Rectal smooth muscle tissue (tissue), 1 donor: ENCODE results near the gene SORCS3.

Experiments
- H3K27ac ChIP-seq: one replicate; pipeline ENCODE4 v1.7.0; 2013; ENCODE audit warnings: low read depth, low read length, inconsistent platforms
- H3K27me3 ChIP-seq: one replicate; pipeline ENCODE4 v1.7.0; 2013; ENCODE audit warnings: low read length; ENCODE audit not compliant: control insufficient read depth, insufficient read depth
- H3K36me3 ChIP-seq: one replicate; pipeline ENCODE4 v1.7.0; 2013; ENCODE audit warnings: low read length; ENCODE audit not compliant: control insufficient read depth, insufficient read depth
- H3K4me1 ChIP-seq: one replicate; pipeline ENCODE4 v1.7.0; 2013; ENCODE audit warnings: low read length; ENCODE audit not compliant: control insufficient read depth, insufficient read depth
- H3K4me3 ChIP-seq: one replicate; pipeline ENCODE4 v1.7.0; 2013; ENCODE audit warnings: low read length
- H3K9ac ChIP-seq: one replicate; pipeline ENCODE4 v1.7.0; 2013; ENCODE audit warnings: low read length

The SORCS3 gene

DNA sequence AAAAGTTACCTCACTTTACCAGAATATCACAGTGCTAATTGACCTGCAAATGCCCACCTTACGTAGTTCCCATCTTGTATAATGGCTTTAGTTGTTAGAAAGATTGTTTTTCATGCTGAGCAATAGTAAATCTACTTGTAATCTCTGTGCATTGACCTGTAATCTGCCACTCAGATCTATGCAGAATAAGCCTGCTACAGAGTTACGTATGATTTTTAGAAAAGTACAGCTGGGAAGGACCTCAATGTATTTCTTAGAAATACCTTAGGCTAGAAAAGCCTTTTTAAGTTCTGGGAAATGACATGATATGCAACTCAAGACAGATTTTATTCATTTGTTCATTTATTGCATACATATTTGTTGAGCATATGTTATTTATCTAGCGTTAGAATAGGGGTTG lies 530.9 kb downstream of the SORCS3 start:
- Histone ChIP-seq H3K4me3 (no peak overlapping the region), H3K27ac (no peak overlapping the region), H3K27me3 (no peaks in the 10 kb centered on the region), H3K4me1 (no peaks in the 10 kb centered on the region), H3K36me3 (no peaks in the 10 kb centered on the region), H3K9ac (no peak overlapping the region)

DNA sequence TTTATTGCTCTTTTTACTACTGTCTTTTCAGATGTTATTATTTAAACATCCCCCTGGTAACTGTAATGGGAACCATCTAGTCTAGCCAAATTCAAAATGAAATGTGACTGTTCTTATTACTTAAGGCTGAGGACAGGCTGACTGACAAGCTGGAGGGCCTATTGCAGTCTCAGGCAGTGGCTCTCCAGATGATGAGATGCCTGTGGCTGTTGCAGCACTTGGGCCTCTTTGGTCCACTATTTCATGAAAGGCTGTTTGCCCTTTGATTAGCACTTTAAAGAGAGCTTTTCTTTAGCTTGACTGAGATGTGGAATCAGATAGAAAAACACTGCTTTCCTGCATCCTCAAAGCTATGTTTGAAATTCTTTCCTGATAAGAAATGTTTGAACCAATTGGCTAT lies 540.5 kb downstream of the SORCS3 start:
- no peak overlapping the region for H3K9ac ChIP-seq
- no peak overlapping the region for H3K27ac ChIP-seq
- H3K27me3 ChIP-seq: no peaks in the 10 kb centered on the region
- no peaks in the 10 kb centered on the region for H3K4me1 ChIP-seq
- no peaks in the 10 kb centered on the region for H3K36me3 ChIP-seq
- H3K4me3 ChIP-seq: no peak overlapping the region

DNA sequence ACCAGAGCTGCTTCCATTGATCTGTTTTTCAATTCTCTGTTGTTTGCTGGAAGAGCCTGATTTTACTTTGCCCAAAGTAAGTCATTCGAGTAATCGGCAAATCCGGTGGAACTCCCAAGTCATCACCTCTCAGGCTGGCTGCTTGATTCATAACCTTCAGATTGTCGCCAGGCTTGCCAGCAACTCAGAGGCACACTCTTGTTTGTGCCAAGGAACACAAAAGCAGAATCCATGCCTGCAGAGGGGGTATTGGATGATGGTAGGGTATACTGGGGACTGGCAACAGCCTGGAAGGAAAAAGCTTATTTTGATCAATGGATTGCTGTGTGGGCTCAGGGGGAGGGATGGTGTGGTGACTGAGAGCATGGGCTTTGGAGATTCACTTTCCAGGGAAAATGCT lies 542.4 kb downstream of the SORCS3 start:
- H3K9ac ChIP-seq: no peak overlapping the region
- no peaks in the 10 kb centered on the region for H3K36me3 ChIP-seq
- no peak overlapping the region for H3K4me3 ChIP-seq
- H3K4me1 ChIP-seq: no peaks in the 10 kb centered on the region
- H3K27me3 ChIP-seq: no peaks in the 10 kb centered on the region
- H3K27ac ChIP-seq: no peak overlapping the region

DNA sequence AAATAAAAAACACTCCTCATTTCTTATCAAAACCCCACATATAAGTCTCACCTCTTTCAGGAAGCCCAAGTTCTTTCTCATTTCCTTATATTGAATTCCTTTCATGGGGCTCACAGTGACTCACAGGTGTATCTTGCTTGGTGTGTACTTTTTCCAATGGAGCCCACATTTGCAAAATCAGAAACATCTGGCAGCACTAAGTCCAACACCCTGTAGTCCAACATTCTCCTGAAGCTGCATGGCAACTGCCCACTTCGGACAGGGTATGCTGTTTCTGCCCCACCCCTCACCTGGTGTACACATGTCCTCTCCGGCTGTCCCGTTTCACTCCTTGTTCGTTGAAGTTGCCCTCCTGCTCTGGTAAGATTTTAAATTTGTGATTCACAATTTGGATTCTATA lies 544.1 kb downstream of the SORCS3 start:
- H3K27me3 ChIP-seq: no peaks in the 10 kb centered on the region
- H3K27ac ChIP-seq: no peak overlapping the region
- H3K4me1 ChIP-seq: no peaks in the 10 kb centered on the region
- no peaks in the 10 kb centered on the region for H3K36me3 ChIP-seq
- H3K4me3 ChIP-seq: no peak overlapping the region
- H3K9ac ChIP-seq: no peak overlapping the region

DNA sequence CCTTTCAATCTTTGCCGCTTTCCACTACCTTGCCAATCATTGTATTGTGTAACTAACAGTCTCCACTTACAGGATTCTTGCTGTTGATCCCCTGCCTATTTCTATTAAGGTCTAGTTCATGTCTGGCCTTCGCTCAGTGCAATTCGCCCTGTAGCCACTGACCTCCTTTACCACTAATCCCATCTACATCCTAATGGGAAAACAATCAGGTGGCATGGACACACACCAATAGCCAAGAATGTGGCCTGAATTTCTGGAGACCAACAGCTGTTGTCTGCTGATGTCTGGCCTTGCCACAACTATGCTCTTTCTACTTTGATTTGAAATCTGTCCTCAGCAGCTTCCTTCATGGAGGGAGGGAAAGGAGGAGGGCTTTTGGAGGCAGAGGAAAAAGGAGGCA lies 546.2 kb downstream of the SORCS3 start:
- no peaks in the 10 kb centered on the region for H3K4me1 ChIP-seq
- no peaks in the 10 kb centered on the region for H3K36me3 ChIP-seq
- H3K9ac ChIP-seq: no peak overlapping the region
- H3K27ac ChIP-seq: no peak overlapping the region
- no peak overlapping the region for H3K4me3 ChIP-seq
- no peaks in the 10 kb centered on the region for H3K27me3 ChIP-seq

DNA sequence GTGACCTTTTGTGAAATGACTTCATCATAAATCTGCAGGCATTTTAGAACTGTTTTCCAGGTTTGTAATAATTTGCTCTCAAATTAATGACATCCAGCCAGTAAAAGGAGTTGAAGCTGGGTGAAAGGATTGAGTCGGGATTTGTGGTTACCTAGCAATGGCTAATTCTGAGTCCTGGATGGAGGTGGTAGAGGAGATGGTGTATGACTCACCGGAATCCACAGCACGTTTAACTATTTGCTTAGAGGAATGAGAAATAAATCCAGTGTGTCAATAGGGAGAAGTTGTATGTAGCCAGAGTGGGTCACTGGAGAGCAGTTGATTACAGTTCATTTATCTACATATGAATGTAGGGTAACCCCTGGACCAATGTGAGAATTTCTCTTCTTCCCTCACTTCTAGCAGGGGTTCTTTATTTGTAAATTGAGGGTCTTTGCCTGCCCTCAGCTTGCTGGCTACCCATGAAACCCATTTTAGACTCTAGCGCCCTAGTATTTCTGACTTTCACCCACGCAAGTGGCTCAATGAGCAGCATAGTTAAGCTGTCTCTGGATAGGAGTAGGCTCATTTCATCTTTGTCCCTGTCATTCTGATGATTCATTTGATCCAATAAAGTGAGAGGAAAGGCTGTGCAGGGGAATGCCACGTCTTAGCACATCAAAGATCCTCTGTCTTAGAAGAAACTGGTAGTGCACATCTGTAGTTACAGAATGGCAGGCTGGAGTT lies 547.8 kb downstream of the SORCS3 start:
- no peaks in the 10 kb centered on the region for H3K27me3 ChIP-seq
- no peaks in the 10 kb centered on the region for H3K36me3 ChIP-seq
- no peak overlapping the region for H3K9ac ChIP-seq
- no peak overlapping the region for H3K4me3 ChIP-seq
- H3K27ac ChIP-seq: no peak overlapping the region
- no peaks in the 10 kb centered on the region for H3K4me1 ChIP-seq

DNA sequence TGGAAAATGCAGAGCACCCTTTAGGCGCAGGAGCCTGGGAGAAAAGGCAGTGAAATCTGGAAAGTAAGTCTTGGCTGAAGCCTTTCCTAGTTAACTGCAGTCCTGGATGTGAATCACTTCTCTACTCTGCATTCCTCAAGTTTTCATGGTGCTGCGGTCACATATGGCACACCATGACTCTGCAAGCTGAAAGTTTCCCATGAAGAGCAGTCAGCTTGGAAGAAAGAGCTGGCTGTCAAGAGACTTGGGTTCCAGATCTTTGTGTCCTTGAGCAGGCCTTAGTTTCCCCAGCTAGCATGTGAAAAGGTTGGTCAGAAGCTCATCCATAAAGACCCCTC lies 548.3 kb downstream of the SORCS3 start:
- no peaks in the 10 kb centered on the region for H3K36me3 ChIP-seq
- H3K4me3 ChIP-seq: no peak overlapping the region
- H3K9ac ChIP-seq: no peak overlapping the region
- H3K27me3 ChIP-seq: no peaks in the 10 kb centered on the region
- no peak overlapping the region for H3K27ac ChIP-seq
- no peaks in the 10 kb centered on the region for H3K4me1 ChIP-seq

DNA sequence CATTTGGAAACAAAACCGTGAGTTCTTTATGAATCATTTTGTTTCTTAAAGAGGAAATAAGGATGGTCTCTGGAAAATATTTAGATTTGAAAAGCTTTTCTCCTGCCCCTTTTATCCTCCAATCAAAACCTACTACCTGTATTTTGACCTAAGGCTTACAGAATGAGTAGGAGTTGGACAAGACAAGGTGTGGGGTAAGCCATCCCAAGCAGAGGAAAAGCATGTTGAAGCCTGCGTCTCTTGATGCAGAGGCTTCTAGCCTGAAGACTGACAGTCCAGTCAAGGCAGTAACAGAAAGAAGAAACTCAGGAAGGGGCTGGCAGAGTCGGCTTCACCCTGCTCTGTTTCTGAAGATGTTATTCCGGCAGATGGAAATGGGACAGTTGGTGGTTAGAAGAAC lies 551.1 kb downstream of the SORCS3 start:
- no peak overlapping the region for H3K9ac ChIP-seq
- no peak overlapping the region for H3K4me3 ChIP-seq
- H3K36me3 ChIP-seq: no peaks in the 10 kb centered on the region
- H3K27me3 ChIP-seq: no peaks in the 10 kb centered on the region
- H3K4me1 ChIP-seq: no peaks in the 10 kb centered on the region
- no peak overlapping the region for H3K27ac ChIP-seq

DNA sequence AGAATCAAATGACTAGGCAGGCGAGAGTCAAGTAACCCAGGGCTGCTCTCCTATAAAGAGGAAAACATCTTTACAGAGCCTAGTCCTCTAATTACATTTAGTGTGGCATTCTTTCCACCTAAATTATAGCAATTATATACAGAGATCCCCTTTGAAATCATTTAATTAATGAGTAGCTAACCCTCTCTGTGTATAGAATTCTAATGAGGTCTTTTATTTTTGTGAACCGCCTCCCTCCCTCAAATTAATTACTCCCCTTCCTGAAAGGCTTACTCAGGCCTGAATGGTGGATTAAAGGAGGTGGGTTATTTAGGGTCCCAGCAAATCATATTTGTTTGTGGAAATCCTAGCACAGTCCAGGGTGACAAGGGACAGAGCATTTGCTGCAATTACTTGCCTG lies 551.8 kb downstream of the SORCS3 start:
- H3K9ac ChIP-seq: no peak overlapping the region
- H3K27ac ChIP-seq: no peak overlapping the region
- no peaks in the 10 kb centered on the region for H3K27me3 ChIP-seq
- H3K4me1 ChIP-seq: no peaks in the 10 kb centered on the region
- H3K36me3 ChIP-seq: no peaks in the 10 kb centered on the region
- no peak overlapping the region for H3K4me3 ChIP-seq

DNA sequence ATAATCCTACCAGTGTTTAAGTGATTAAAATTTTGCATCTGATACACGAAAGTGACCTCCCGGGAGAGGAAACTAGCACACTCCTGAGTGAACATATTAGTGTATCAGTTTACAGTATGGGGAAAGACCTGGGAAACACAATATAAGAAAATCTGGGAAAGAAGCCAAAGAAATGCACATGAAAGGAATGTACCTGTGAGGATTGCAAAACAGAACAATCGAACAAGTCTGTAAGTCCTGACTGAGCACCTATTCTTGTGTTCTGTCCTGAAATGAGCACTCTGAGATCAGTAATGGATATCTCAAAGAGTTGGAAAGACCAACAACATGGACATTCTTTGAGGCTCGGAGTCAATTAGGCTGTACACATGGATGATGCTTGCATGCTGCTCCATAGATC lies 554.7 kb downstream of the SORCS3 start:
- H3K36me3 ChIP-seq: no peaks in the 10 kb centered on the region
- H3K27ac ChIP-seq: no peak overlapping the region
- H3K4me3 ChIP-seq: no peak overlapping the region
- no peaks in the 10 kb centered on the region for H3K27me3 ChIP-seq
- H3K9ac ChIP-seq: no peak overlapping the region
- no peaks in the 10 kb centered on the region for H3K4me1 ChIP-seq

DNA sequence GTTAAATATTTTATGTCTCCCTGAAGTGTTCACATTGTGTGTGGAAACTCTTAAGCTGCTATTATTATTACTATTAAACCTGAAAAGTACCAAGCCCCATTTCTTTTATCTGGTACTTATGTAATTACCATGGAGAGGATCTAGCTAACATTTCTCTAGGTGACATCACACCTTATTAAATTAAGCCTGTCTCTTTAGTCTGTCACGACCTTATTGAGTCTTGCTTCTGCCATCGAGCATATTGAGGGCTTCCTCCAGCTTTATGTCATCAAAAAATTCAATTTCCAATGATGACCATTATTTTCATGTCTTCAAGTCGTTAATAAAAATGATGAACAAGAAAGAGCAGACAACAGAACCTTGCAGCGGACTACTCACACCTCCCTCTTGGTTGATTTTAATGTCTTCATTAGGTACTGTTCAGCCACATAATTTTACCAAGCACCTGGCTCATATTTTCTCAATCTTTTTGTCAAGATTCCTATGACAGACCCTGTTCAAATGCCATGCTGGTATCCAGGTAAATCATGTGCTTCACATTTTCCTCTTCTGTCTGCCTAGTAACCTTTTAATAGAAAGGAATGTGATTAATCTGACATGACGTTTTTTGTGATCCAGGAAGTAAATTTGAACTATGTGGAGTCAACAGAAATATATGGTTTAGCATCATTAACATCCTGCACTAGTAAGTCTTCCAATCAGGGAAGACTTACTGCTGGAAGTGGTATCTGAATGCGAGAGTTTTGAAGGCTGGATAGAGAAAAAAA lies 556.7 kb downstream of the SORCS3 start:
- Histone ChIP-seq H3K27me3 (no peaks in the 10 kb centered on the region), H3K4me3 (no peak overlapping the region), H3K9ac (no peak overlapping the region), H3K27ac (no peak overlapping the region), H3K36me3 (no peaks in the 10 kb centered on the region), H3K4me1 (no peaks in the 10 kb centered on the region)

DNA sequence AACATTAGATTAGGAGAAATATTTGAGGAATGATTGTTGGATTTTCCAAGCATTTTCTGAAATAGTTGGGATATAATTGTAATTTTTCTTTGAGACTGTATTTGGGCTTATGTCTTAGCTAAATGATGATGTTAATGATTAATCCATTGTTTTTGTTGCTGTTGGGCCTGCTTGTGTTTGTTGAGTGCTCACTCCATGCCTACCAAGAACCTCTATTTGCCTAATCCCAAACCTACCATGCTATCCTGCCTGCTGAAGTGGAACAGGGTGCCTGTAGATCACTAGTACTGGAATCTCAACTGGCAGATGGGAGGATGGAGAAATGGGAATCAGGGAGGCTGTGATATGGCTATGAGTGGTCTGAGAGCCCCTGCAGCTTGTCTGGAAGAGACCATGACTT lies 565.5 kb downstream of the SORCS3 start:
- Histone ChIP-seq H3K9ac (no peak overlapping the region), H3K27ac (no peak overlapping the region), H3K4me3 (no peak overlapping the region), H3K36me3 (no peaks in the 10 kb centered on the region), H3K4me1 (no peaks in the 10 kb centered on the region), H3K27me3 (no peaks in the 10 kb centered on the region)

DNA sequence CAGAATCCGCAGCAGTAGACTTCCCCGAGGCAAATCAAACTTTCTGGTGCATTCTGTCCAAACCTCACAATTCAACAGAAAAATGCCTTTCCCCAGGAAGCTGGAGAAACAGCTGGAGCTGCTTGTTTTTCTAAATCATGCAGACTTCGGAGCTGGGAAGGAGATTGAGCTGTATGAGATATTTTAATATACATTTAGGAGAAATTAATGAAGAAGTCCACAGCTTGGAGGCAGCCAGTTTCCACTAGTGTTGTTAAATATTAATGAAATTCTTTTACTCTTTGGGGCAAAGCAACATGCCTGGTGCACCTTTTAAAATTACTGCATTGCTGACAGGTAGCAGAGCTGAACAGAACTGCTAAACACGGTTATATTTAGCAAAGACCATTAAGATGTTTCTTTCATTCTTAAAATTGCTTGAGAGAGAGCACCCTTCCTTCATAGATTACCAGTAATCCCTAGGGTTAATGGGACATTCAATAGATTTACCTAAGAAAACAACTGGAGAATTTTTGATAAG lies 566.4 kb downstream of the SORCS3 start:
- H3K9ac ChIP-seq: no peak overlapping the region
- no peaks in the 10 kb centered on the region for H3K36me3 ChIP-seq
- no peak overlapping the region for H3K4me3 ChIP-seq
- H3K27ac ChIP-seq: no peak overlapping the region
- no peaks in the 10 kb centered on the region for H3K27me3 ChIP-seq
- H3K4me1 ChIP-seq: no peaks in the 10 kb centered on the region
